Adipocyte (in vitro differentiated cells): Measurements from ENCODE around the gene YEATS4.

Experiments used
- DNase-seq: peaks from one replicate; pipeline ENCODE4 v3.0.0-alpha.2; 2015; ENCODE audit warnings: low read depth
- H3K27me3 ChIP-seq: replicated peaks from 2 replicates; pipeline ENCODE4 v1.7.0; 2013; ENCODE audit warnings: mild to moderate bottlenecking, low read length, moderate library complexity; ENCODE audit not compliant: control insufficient read depth, insufficient read depth
- H3K36me3 ChIP-seq: 2 replicates; pipeline ENCODE4 v1.7.0; 2013; ENCODE audit warnings: low read length, mild to moderate bottlenecking, moderate library complexity; ENCODE audit not compliant: control insufficient read depth, insufficient read depth, severe bottlenecking
- H3K4me1 ChIP-seq: 2 replicates; pipeline ENCODE4 v1.7.0; 2013; ENCODE audit warnings: mild to moderate bottlenecking, low read length, moderate library complexity; ENCODE audit not compliant: control insufficient read depth, insufficient read depth
- H3K4me3 ChIP-seq: 2 replicates; pipeline ENCODE4 v1.7.0; 2013; ENCODE audit warnings: mild to moderate bottlenecking, low read length, moderate library complexity
- H3K9ac ChIP-seq: 2 replicates; pipeline ENCODE4 v1.7.0; 2013; ENCODE audit warnings: mild to moderate bottlenecking, low read length, moderate library complexity
- H3K9me3 ChIP-seq: 2 replicates; pipeline ENCODE4 v1.7.0; 2013; ENCODE audit warnings: mild to moderate bottlenecking, low read length, moderate library complexity; ENCODE audit not compliant: control insufficient read depth

YEATS4 gene

DNA sequence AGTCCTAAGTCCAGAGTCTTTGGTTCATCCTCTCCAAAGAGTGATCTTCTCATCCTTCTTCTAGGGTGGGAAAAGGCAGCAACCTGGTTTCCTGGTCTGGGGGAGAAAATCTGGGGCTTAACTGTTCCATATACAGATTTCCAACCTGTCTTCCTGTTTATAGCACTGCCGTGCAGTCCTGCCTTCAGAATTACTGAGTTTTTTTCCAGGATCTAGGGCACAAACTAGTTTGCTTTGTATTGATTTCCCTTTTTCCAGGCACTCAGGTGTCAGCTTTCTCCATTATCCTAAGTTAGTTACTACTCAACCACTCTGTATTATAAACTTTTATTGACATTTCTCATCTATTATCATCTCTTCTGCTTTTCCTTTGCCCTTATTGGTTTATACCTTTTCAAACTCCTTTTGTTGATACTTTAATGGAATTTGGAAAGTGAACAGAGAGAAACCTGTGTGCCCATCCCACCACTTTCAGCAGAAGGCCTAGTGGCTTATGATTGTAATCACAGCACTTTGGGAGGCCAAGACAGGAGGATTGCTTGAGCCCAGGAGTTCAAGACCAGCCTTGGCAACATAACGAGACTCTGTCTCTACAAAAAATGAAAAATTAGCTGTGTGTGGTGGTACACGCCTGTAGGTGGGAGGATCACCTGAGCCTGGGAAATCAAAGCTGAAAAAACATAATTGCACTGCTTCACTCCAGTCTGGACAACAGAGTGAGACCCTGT lies 15.5 kb upstream of the YEATS4 start:
- no peak for DNase-seq
- Histone ChIP-seq H3K9me3 (no peaks in the 10 kb centered on the region), H3K9ac (no peak overlapping the region), H3K36me3 (no peaks in the 10 kb centered on the region), H3K4me1 (peaks cover 11% of the 10 kb centered on the region), H3K27me3 (peaks cover 5% of the 10 kb centered on the region), H3K4me3 (no peak overlapping the region)

- H3K4me1 ChIP-seq: peaks cover 11% of the 10 kb centered on the region
Observed at GRCh38 chr12:69345077-69345476, 14.5 kb upstream of the YEATS4 start.

DNA sequence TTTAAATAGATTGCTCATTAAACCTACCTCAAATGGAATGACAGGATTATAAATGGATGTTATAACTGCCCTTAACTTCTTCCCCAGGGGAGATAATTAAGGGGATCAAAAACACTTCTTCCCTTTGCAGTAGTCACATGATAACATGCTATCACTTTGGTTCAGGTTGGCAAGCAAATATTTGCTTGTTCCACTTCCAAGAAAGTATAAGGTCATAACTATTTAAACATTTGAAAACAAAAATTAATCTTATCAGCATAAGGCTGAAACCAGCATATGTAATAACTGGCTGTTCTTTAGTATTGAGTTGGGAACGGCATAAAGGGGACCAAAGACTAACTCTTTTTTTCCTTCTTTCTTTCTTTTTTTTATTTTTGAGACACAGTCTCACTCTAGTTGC lies 13.8 kb upstream of the YEATS4 start:
- no peaks in the 10 kb centered on the region for H3K36me3 ChIP-seq
- no peak overlapping the region for H3K4me3 ChIP-seq
- peaks cover 11% of the 10 kb centered on the region for H3K4me1 ChIP-seq
- H3K27me3 ChIP-seq: no peaks in the 10 kb centered on the region
- H3K9me3 ChIP-seq: no peaks in the 10 kb centered on the region
- no peak for DNase-seq
- H3K9ac ChIP-seq: no peak overlapping the region

More at GRCh38 chr12:69345077-69345476, 14.5 kb upstream of the YEATS4 start:
- no peak for DNase-seq
- Histone ChIP-seq H3K9me3 (no peaks in the 10 kb centered on the region), H3K27me3 (peaks cover 4% of the 10 kb centered on the region), H3K9ac (no peak overlapping the region), H3K36me3 (no peaks in the 10 kb centered on the region), H3K4me3 (no peak overlapping the region)

DNA sequence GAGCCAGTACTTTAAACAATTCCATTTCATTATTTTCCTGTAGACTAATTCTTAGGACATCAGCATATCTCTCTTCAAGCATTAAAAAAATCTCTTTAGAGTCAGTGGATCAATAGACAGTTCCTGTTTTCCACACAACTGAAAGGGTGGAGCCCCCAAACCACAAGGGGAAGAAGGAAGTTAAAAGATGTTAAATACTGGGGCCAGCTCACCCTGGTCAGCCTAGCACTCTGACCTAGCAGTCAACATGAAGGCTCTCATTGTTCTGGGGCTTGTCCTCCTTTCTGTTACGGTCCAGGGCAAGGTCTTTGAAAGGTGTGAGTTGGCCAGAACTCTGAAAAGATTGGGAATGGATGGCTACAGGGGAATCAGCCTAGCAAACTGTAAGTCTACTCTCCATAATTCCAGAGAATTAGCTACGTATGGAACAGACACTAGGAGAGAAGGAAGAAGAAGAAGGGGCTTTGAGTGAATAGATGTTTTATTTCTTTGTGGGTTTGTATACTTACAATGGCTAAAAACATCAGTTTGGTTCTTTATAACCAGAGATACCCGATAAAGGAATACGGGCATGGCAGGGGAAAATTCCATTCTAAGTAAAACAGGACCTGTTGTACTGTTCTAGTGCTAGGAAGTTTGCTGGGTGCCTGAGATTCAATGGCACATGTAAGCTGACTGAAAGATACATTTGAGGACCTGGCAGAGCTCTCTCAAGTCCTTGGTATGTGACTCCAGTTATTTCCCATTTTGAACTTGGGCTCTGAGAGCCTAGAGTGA lies 11.2 kb upstream of the YEATS4 start, which contains the start of gene LYZ:
Gene LYZ, plus strand, starts transcription at position 220 of the 777 bp plus-strand sequence. Its CDS starts 28 bp downstream, at position 248.
- peaks cover 5% of the 10 kb centered on the region for H3K4me1 ChIP-seq
- H3K27me3 ChIP-seq: no peaks in the 10 kb centered on the region
- no peaks in the 10 kb centered on the region for H3K36me3 ChIP-seq
- no peak within 1 kb of the TSS for H3K9ac ChIP-seq
- H3K9me3 ChIP-seq: no peaks in the 10 kb centered on the region
- no peak for DNase-seq
- H3K4me3 ChIP-seq: no peak within 1 kb of the TSS

DNA sequence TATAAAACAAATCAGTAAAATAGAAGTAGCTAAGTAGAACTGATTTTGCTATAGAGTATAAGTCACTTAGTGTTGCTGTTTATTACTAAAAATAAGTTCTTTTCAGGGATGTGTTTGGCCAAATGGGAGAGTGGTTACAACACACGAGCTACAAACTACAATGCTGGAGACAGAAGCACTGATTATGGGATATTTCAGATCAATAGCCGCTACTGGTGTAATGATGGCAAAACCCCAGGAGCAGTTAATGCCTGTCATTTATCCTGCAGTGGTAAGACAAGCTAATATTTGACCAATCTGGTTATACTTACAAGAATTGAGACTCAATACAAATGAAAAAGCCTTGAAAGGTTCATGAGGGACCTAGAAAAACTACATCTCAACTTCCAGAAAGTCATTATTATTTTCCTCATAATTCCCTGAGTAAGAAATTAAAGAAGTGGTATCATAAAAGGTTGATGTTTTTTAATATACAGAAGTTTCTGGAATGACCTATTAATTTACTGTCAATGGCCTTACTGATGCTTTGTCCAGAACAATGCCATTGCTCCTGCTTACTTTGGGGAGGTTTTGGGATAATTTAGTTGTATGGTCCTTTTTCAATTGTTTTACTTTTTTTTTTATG lies 9.4 kb upstream of the YEATS4 start:
- no peaks in the 10 kb centered on the region for H3K36me3 ChIP-seq
- no peaks in the 10 kb centered on the region for H3K4me1 ChIP-seq
- no peak overlapping the region for H3K4me3 ChIP-seq
- H3K9ac ChIP-seq: no peak overlapping the region
- no peak for DNase-seq
- H3K27me3 ChIP-seq: no peaks in the 10 kb centered on the region
- H3K9me3 ChIP-seq: no peaks in the 10 kb centered on the region

DNA sequence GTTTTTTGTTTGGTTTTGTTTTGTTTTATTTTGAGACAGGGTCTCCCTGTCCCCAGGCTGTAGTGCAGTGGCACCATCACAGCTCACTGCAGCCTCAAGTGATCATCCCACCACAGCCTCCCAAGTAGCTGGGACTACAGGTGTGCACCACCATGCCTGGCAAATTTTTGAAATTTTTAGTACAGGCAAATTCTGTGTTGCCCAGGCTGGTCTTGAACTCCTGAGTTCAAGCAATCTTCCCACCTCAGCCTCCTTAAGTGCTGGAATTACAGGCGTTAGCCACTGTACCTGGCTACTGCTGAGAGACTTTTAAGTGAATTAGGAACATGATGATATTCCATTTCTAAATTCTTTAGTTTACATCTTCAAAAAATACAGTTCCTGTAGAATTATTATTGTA lies 8.8 kb upstream of the YEATS4 start:
- Histone ChIP-seq H3K9ac (no peak overlapping the region), H3K27me3 (no peaks in the 10 kb centered on the region)
- no peak for DNase-seq

GRCh38 chr12:69351462-69352236 lies 7.9 kb upstream of the YEATS4 start:
- Histone ChIP-seq H3K4me1 (no peaks in the 10 kb centered on the region), H3K4me3 (no peak overlapping the region), H3K9ac (no peak overlapping the region), H3K36me3 (no peaks in the 10 kb centered on the region), H3K9me3 (no peaks in the 10 kb centered on the region), H3K27me3 (no peaks in the 10 kb centered on the region)
- no peak for DNase-seq

More for the DNA sequence above, 8.8 kb upstream of the YEATS4 start:
- H3K4me1 ChIP-seq: no peaks in the 10 kb centered on the region
- H3K36me3 ChIP-seq: no peaks in the 10 kb centered on the region
- no peak overlapping the region for H3K4me3 ChIP-seq
- no peaks in the 10 kb centered on the region for H3K9me3 ChIP-seq

DNA sequence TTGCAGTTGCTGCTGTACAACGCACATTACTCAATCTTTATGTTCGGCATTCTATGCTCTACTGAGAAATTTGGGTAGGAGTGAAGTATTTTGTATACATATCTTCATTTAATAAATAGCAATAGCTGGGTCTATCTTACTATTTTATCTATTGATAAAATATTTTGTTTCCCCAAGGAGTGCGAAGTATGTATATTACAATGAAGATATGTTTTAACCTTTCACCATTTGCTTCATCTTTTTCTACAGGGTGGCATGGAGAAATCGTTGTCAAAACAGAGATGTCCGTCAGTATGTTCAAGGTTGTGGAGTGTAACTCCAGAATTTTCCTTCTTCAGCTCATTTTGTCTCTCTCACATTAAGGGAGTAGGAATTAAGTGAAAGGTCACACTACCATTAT lies 6.6 kb upstream of the YEATS4 start:
- H3K9ac ChIP-seq: no peak overlapping the region
- H3K4me3 ChIP-seq: no peak overlapping the region
- H3K27me3 ChIP-seq: no peaks in the 10 kb centered on the region
- H3K4me1 ChIP-seq: peaks cover 2% of the 10 kb centered on the region
- no peak for DNase-seq
- no peaks in the 10 kb centered on the region for H3K9me3 ChIP-seq
- no peaks in the 10 kb centered on the region for H3K36me3 ChIP-seq

DNA sequence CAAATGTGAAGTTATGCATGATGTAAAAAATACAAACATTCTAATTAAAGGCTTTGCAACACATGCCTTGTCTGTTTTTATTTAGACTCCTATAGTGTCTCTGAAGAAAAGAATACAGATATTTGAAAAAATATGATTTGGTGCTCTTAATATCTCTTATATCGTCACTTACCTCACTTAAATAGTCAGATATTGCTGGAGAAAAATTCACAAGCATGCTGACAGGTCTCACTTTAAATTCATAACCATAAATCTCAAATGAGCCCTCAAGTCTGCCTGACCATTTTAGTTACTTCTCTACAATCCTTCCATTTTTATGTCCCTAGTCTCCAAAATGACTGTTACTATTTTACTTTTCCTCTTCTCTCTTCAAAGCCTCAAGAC lies 5.4 kb upstream of the YEATS4 start:
- no peak for DNase-seq
- no peak overlapping the region for H3K9ac ChIP-seq
- H3K4me3 ChIP-seq: no peak overlapping the region
- no peaks in the 10 kb centered on the region for H3K36me3 ChIP-seq
- H3K9me3 ChIP-seq: no peaks in the 10 kb centered on the region
- no peaks in the 10 kb centered on the region for H3K27me3 ChIP-seq
- H3K4me1 ChIP-seq: peaks cover 6% of the 10 kb centered on the region

GRCh38 chr12:69354556-69355187 lies 4.9 kb upstream of the YEATS4 start:
- Histone ChIP-seq H3K9ac (no peak overlapping the region), H3K9me3 (no peaks in the 10 kb centered on the region)
- DNase-seq: no peak

More at GRCh38 chr12:69354556-69355187, 4.9 kb upstream of the YEATS4 start:
- peaks cover 10% of the 10 kb centered on the region for H3K4me1 ChIP-seq
- no peaks in the 10 kb centered on the region for H3K27me3 ChIP-seq
- H3K36me3 ChIP-seq: no peaks in the 10 kb centered on the region
- H3K4me3 ChIP-seq: no peak overlapping the region
